ENCODE measurements around the gene ACVR1. TPM values are rescaled to one million over a fixed set of nuclear protein-coding genes. Genes with fewer than 3 reads are reported as not detected.
A peak's percentile ranks its signal among the peaks of the same experiment; 100 is the strongest.

ACVR1 gene
- total and polyA plus RNA-seq, 9 of the 15 experiments (the other 6 are each of a cell fraction or from before 2014, with no cell fraction given): 3.8 to 14.3 (median 6.9) TPM

DNA sequence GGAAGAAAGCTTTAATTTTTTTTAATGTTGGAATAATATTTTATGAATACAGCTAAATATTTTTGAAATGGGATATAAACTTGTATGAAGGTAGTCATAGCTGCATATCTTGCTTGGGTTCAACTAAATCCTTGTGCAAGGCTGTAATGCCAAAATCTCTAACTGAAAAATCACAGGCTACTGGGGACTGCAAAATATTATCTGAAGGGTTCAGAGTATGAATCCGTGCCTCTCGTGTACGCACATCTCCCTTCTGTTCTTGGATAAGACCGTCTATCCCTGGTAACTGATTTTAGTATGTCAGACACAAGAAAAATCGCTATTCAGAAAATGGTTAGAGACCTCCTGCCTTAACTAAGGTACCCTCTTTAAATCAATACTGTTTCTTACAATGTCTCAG lies 71.8 kb downstream of the ACVR1 start:
- DNase-seq (ENCODE audit: extremely low read depth in 1 of 4, low spot score in 3 of 4) (no peak), ATAC-seq (peak; percentile 49), FAIRE-seq (no peak)
- CTCF ChIA-PET (ENCODE audit: low intra/inter-chr PET ratio): no interaction called here
- H2AFZ ChIP-seq (ENCODE audit: low read depth, low read length): no peak overlapping the region
- H3K4me1 ChIP-seq (replicated peaks in 1 of 2; ENCODE audit: control insufficient read depth in 2 of 2, insufficient read depth in 2 of 2, low read length in 2 of 2): peaks cover 4 to 9% of the 10 kb centered on the region in 2 experiments; a peak in 4 of 5 replicates
- 0 out of 3 replicates have a peak, but pooled peaks cover 4% of the 10 kb centered on the region for H3K79me2 ChIP-seq (ENCODE audit: control insufficient read depth, insufficient read depth, low read length)
- WGBS (ENCODE audit: insufficient coverage, low coverage, missing lambda C conversion rate): 24% methylated on average over 5 of the region's 5 CpGs
- intact Hi-C loops (cut with micrococcal nuclease): no loop called here
- no peaks in the 10 kb centered on the region for H4K20me1 ChIP-seq (replicated peaks; ENCODE audit: control insufficient read depth, insufficient read depth, low read length)
- H3K4me2 ChIP-seq (ENCODE audit: insufficient read depth, low read length): no peak overlapping the region
- H3K36me3 ChIP-seq (ENCODE audit: control insufficient read depth, insufficient read depth, low read length): peaks cover 2% of the 10 kb centered on the region; the same call in 1 of the 3 replicates
- peak in 1 of 2 experiments; percentile 90; a peak in 3 of 4 replicates for TF ChIP-seq RCOR1 (IDR thresholded peaks at IDR 0.05; ENCODE audit: borderline replicate concordance in 1 of 2, low read depth in 2 of 2, low read length in 2 of 2)
- 0 out of 2 replicates have a peak, but pooled peaks have one; percentile 39 for TF ChIP-seq TCF3 (CRISPR knock-in tag; IDR thresholded peaks at IDR 0.05)
- peak; percentile 32 for TF ChIP-seq NCOR1 (IDR thresholded peaks at IDR 0.05)
- TF ChIP-seq ZNF23 (CRISPR knock-in tag; IDR thresholded peaks at IDR 0.05): no peak
- TF ChIP-seq ZNF184 (CRISPR knock-in tag; IDR thresholded peaks at IDR 0.05): no peak
- TF ChIP-seq CCNT2 (IDR thresholded peaks at IDR 0.05; ENCODE audit: borderline replicate concordance, extremely low read depth, insufficient read length, low read depth, low read length): peak; percentile 15
- TF ChIP-seq HDAC2 (IDR thresholded peaks at IDR 0.05): peak; percentile 70; the same call in 1 of the 2 replicates
- peak; percentile 74 for TF ChIP-seq CBFA2T3 (IDR thresholded peaks at IDR 0.05)
- TF ChIP-seq CBFA2T2 (conservative IDR thresholded peaks at IDR 0.05): peak; percentile 33
- peak in 1 of 2 experiments; percentile 67; a peak in 2 of 4 replicates for TF ChIP-seq HDAC1 (IDR thresholded peaks at IDR 0.05)
- TF ChIP-seq KDM1A (IDR thresholded peaks at IDR 0.05): peak; percentile 87 to 93
- peak; percentile 32; the same call in 1 of the 2 replicates for TF ChIP-seq TEAD4 (IDR thresholded peaks at IDR 0.05; ENCODE audit: low read length)
- TF ChIP-seq TEAD4 (CRISPR knock-in tag; IDR thresholded peaks at IDR 0.05; ENCODE audit: borderline replicate concordance): no peak
- no peak for TF ChIP-seq CBX3 (IDR thresholded peaks at IDR 0.05; ENCODE audit: borderline replicate concordance in 1 of 2, low read length in 2 of 2)
- no peak for TF ChIP-seq ZNF436 (CRISPR knock-in tag; IDR thresholded peaks at IDR 0.05)
- peak; percentile 52; the same call in 1 of the 2 replicates for TF ChIP-seq TAL1 (IDR thresholded peaks at IDR 0.05)
- POLR2A ChIA-PET: no interaction called here
- BruUV-seq (replicated peaks): no TSS peak
- in situ Hi-C loops (cut with MboI): no loop called here
- no peak overlapping the region for H3K27ac ChIP-seq (ENCODE audit: extremely low read depth, low read depth, low read length)
- no peak overlapping the region for H3K9ac ChIP-seq (ENCODE audit: insufficient read depth in 1 of 2, low read depth in 2 of 2, low read length in 2 of 2)
- H3K4me3 ChIP-seq: no peak overlapping the region
- no peaks in the 10 kb centered on the region for H3K9me3 ChIP-seq (replicated peaks; ENCODE audit: control insufficient read depth, insufficient read depth, low read depth, low read length)
- no peaks in the 10 kb centered on the region for H3K27me3 ChIP-seq (ENCODE audit: control insufficient read depth in 2 of 2, insufficient read depth in 2 of 2, low read length in 2 of 2)
- no peaks in the 10 kb centered on the region for H3K9me1 ChIP-seq (ENCODE audit: control insufficient read depth, insufficient read depth, low read length)

All from K562 (cell line).